ENCODE data around the gene PIH1D1.

GRCh38 chr19:49474542-49474924 is 22.9 kb upstream of the PIH1D1 start:
- TF ChIP-seq CTCF (IDR thresholded peaks at IDR 0.05): no peak
- no peak for TF ChIP-seq EP300 (IDR thresholded peaks at IDR 0.05)

Data from sigmoid colon (tissue), 4 donors.